ENCODE data around the gene GPR39.

The GPR39 gene

DNA sequence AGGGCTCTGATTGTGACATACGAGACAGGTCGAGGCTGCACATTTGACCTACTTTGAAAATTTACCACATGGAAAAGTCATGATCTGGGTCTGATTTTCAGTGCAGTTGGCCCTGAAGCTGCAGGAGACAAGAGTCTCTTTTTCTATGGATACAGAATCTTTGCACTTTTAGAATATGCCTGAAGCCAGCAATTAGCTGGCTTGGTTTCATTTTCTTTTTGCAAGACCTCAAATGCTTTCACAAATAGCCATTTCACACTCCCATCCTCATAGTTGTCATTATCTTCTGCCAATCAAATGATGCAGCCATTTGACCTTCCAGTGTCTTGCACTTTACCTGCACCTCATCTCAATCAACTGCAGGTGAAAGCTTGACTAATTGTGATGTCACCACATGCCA is 59.0 kb downstream of the GPR39 start:
- Histone ChIP-seq H3K79me2 (no peaks in the 10 kb centered on the region), H3K36me3 (ENCODE audit: control insufficient read depth, insufficient read depth, low read length) (no peaks in the 10 kb centered on the region), H3K9ac (no peak overlapping the region), H3K4me2 (ENCODE audit: low read length) (no peak overlapping the region), H3K4me1 (no peaks in the 10 kb centered on the region), H3K9me3 (ENCODE audit: control insufficient read depth, low read length) (no peaks in the 10 kb centered on the region), H2AFZ (no peak overlapping the region), H3K27me3 (ENCODE audit: control insufficient read depth, insufficient read depth, low read length) (no peaks in the 10 kb centered on the region), H3K27ac (no peak overlapping the region), H3K4me3 (ENCODE audit: low read depth, low read length) (no peak overlapping the region)
- TF ChIP-seq CTCF (IDR thresholded peaks at IDR 0.05) = no peak

- no peaks in the 10 kb centered on the region for H3K4me1 ChIP-seq
- no peaks in the 10 kb centered on the region for H3K36me3 ChIP-seq (ENCODE audit: control insufficient read depth, insufficient read depth, low read length)
- no peaks in the 10 kb centered on the region for H3K79me2 ChIP-seq
- no peak overlapping the region for H3K4me2 ChIP-seq (ENCODE audit: low read length)
- no peaks in the 10 kb centered on the region for H3K9me3 ChIP-seq (ENCODE audit: control insufficient read depth, low read length)
- H3K4me3 ChIP-seq (ENCODE audit: low read depth, low read length) = no peak overlapping the region
- no peak overlapping the region for H2AFZ ChIP-seq
- H3K27me3 ChIP-seq (ENCODE audit: control insufficient read depth, insufficient read depth, low read length) = no peaks in the 10 kb centered on the region
- no peak overlapping the region for H3K27ac ChIP-seq
- TF ChIP-seq CTCF (IDR thresholded peaks at IDR 0.05) = no peak
- no peak overlapping the region for H3K9ac ChIP-seq
These were observed 60.8 kb downstream of the GPR39 start for GRCh38 chr2:132477436-132477835.

- Histone ChIP-seq H3K9ac (no peak overlapping the region), H3K36me3 (ENCODE audit: control insufficient read depth, insufficient read depth, low read length) (no peaks in the 10 kb centered on the region), H3K27me3 (ENCODE audit: control insufficient read depth, insufficient read depth, low read length) (no peaks in the 10 kb centered on the region), H3K9me3 (ENCODE audit: control insufficient read depth, low read length) (no peaks in the 10 kb centered on the region), H3K4me3 (ENCODE audit: low read depth, low read length) (no peak overlapping the region), H3K4me2 (ENCODE audit: low read length) (no peak overlapping the region), H3K79me2 (no peaks in the 10 kb centered on the region), H3K27ac (no peak overlapping the region), H3K4me1 (no peaks in the 10 kb centered on the region), H2AFZ (no peak overlapping the region)
- TF ChIP-seq CTCF (IDR thresholded peaks at IDR 0.05) = no peak
These were observed 61.4 kb downstream of the GPR39 start for GRCh38 chr2:132477962-132478361.

- no peaks in the 10 kb centered on the region for H3K27me3 ChIP-seq (ENCODE audit: control insufficient read depth, insufficient read depth, low read length)
- H3K36me3 ChIP-seq (ENCODE audit: control insufficient read depth, insufficient read depth, low read length) = no peaks in the 10 kb centered on the region
- no peak overlapping the region for H3K9ac ChIP-seq
- no peak overlapping the region for H3K4me2 ChIP-seq (ENCODE audit: low read length)
- H3K4me1 ChIP-seq = no peaks in the 10 kb centered on the region
- no peaks in the 10 kb centered on the region for H3K79me2 ChIP-seq
- no peak overlapping the region for H2AFZ ChIP-seq
- no peak overlapping the region for H3K4me3 ChIP-seq (ENCODE audit: low read depth, low read length)
- no peak for TF ChIP-seq CTCF (IDR thresholded peaks at IDR 0.05)
- no peaks in the 10 kb centered on the region for H3K9me3 ChIP-seq (ENCODE audit: control insufficient read depth, low read length)
- no peak overlapping the region for H3K27ac ChIP-seq
These were observed 62.0 kb downstream of the GPR39 start for GRCh38 chr2:132478461-132479105.

GRCh38 chr2:132479155-132479554 is 62.5 kb downstream of the GPR39 start:
- H3K27ac ChIP-seq = no peak overlapping the region
- H3K4me2 ChIP-seq (ENCODE audit: low read length) = no peak overlapping the region
- H3K27me3 ChIP-seq (ENCODE audit: control insufficient read depth, insufficient read depth, low read length) = no peaks in the 10 kb centered on the region
- no peaks in the 10 kb centered on the region for H3K9me3 ChIP-seq (ENCODE audit: control insufficient read depth, low read length)
- no peak for TF ChIP-seq CTCF (IDR thresholded peaks at IDR 0.05)
- H3K79me2 ChIP-seq = no peaks in the 10 kb centered on the region
- no peak overlapping the region for H2AFZ ChIP-seq
- no peaks in the 10 kb centered on the region for H3K4me1 ChIP-seq
- no peak overlapping the region for H3K4me3 ChIP-seq (ENCODE audit: low read depth, low read length)
- H3K9ac ChIP-seq = no peak overlapping the region
- no peaks in the 10 kb centered on the region for H3K36me3 ChIP-seq (ENCODE audit: control insufficient read depth, insufficient read depth, low read length)
